Measurements from ENCODE around the gene KLHL34.

KLHL34 gene

DNA sequence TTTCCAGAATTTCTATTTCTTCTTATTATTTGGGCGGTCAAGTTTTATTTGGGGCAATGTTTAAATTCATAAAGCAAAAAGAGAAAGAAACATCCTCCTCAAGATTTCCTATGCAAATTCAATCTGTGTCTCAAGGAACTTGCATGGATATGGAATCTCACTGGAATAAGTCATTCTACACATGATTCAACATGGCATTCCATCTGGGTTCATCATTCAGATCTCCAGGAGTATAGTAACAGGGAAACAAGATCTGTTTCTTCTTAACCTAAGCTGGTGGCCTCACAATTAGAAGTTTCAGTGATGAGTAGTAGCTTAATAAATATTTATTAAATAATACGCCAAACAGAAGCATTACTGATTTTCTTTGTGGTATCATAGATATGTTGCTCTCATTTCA lies 19.8 kb downstream of the KLHL34 start:
- CTCF ChIA-PET, result no interaction called here
- TF ChIP-seq, protein P1, sequence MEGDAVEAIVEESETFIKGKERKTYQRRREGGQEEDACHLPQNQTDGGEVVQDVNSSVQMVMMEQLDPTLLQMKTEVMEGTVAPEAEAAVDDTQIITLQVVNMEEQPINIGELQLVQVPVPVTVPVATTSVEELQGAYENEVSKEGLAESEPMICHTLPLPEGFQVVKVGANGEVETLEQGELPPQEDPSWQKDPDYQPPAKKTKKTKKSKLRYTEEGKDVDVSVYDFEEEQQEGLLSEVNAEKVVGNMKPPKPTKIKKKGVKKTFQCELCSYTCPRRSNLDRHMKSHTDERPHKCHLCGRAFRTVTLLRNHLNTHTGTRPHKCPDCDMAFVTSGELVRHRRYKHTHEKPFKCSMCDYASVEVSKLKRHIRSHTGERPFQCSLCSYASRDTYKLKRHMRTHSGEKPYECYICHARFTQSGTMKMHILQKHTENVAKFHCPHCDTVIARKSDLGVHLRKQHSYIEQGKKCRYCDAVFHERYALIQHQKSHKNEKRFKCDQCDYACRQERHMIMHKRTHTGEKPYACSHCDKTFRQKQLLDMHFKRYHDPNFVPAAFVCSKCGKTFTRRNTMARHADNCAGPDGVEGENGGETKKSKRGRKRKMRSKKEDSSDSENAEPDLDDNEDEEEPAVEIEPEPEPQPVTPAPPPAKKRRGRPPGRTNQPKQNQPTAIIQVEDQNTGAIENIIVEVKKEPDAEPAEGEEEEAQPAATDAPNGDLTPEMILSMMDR (conservative IDR thresholded peaks at IDR 0.05; ENCODE audit: low read depth), result no peak
- DNase-seq (ENCODE audit: low spot score), result no peak
- POLR2A ChIA-PET (ENCODE audit: low non-redundant PET), result no interaction called here
- H3K27ac ChIP-seq, result no peak overlapping the region

DNA sequence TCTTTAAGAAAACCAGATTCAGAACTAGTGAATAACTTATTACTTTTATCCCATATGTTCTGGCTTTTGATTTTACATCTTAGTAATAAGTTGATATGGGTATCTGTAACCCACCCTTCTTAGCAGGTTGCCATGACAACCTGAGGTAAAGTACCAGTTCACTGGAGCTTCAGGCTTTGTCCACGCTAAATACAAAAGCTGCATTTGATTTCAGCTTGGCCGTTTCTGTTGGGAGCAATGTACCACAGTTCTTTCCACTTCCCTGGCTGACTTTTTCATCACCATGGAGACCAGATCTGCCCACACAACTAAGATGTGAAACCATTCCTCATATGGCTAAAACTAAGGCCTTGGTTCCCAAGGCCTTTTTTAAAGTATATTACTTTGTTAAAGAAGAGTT lies 26.1 kb downstream of the KLHL34 start:
- DNase-seq (ENCODE audit: low spot score), result no peak
- H3K27ac ChIP-seq, result no peak overlapping the region
- CTCF ChIA-PET, result no interaction called here
- POLR2A ChIA-PET (ENCODE audit: low non-redundant PET), result no interaction called here
- TF ChIP-seq, protein P1 (conservative IDR thresholded peaks at IDR 0.05; ENCODE audit: low read depth), result no peak

DNA sequence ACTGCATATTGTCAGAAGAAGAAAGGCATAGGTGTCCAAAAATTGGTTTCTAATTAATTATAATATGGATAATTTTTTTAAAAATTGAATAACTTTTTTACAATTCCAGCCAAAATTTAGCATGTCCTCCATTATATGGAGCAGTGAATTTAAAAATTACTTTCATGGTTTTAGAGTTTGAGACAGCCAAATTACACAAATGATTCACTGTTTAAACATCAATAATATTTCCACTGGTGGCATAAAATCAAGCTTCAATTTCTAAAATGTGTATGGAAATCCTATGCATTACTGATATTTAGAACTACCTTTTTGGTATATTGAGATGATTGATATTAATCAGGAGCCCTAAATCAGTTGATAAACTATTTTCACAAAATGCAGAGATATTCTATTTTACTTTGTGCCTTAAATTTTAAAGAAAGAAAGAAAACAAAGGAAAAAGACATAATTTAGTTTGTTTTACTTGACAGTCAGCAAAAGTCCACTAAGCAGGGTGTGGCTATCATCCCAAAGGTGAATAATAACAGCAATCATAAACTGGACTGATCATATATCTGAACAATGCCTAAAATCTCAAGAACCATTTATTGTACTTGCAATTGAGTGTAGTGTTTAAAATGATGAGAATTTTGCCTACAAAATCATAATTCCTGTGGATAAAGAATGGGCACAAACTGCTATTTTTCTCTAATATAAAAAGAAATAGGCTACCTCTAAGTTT lies 34.2 kb downstream of the KLHL34 start:
- no peak overlapping the region for H3K27ac ChIP-seq
- POLR2A ChIA-PET (ENCODE audit: low non-redundant PET), result no interaction called here
- TF ChIP-seq, protein P1 (conservative IDR thresholded peaks at IDR 0.05; ENCODE audit: low read depth), result no peak
- DNase-seq (ENCODE audit: low spot score), result no peak
- CTCF ChIA-PET, result no interaction called here

DNA sequence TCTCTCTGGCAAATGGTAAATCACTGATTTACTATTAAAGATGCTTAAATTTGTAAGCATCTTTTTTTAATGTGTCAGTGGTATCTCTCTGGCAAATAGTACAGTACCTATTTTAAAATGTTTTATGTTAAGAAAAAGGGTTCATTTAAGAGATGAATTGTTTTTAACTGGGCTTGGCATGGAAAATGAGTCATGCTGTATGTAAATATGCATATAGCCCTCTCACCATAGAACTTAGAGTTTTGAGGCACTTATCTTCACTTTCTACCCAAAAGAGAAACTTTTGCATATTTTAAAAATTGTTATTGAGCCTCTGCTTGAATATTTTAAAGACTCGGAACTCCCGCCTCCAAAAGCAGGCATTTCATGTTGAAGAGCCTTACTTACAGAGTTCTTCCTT lies 37.9 kb downstream of the KLHL34 start:
- no peak for DNase-seq (ENCODE audit: low spot score)
- H3K27ac ChIP-seq, result no peak overlapping the region
- TF ChIP-seq, protein P1 (conservative IDR thresholded peaks at IDR 0.05; ENCODE audit: low read depth), result no peak
- ChIA-PET CTCF (no interaction called here), POLR2A (ENCODE audit: low non-redundant PET) (no interaction called here)

DNA sequence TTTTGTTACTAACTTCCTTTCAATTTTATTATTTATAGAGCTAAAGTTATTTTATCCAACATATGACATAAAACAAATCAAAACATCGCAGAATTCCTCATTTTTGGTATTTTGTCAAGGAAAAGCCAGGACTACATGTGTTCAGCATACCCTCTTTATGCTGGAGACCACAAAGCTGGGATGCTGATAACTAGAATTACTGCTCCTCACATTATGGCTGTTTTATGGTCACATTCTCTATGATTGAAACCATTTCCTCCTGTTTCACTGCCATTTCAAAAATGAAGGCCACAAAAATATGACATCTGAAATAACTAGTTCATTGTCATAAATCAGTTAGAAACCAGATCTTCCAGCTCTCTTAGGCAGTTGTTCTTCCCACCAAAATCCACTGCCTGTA lies 41.7 kb downstream of the KLHL34 start:
- H3K27ac ChIP-seq, result no peak overlapping the region
- TF ChIP-seq, protein P1 (conservative IDR thresholded peaks at IDR 0.05; ENCODE audit: low read depth), result no peak
- POLR2A ChIA-PET (ENCODE audit: low non-redundant PET), result no interaction called here
- DNase-seq (ENCODE audit: low spot score), result no peak
- CTCF ChIA-PET, result interaction anchor here (0.5 kb wide), 1 partner anchor 1376 kb away, joined by 3 read pairs; no protein-coding TSS in a partner anchor

DNA sequence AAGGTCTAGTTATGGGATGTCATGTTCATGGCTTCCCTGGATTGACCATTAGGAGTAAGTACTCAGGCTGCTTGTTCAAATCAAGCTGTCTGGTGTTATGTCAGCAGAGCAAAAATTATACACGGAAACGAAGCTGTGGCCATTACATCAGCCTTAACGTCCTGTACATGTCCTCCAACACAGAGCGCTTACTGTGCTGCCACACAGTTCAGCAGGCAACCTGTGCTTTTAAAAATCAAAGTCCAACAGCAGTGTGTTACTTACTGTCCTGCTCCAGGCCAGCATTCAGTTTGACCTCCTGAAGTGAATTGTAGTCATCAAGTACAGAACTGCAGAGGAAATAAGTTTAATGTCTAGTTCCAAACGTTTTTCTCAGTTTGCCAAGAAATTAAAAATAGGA lies 46.0 kb downstream of the KLHL34 start:
- no peak for DNase-seq (ENCODE audit: low spot score)
- CTCF ChIA-PET, result no interaction called here
- H3K27ac ChIP-seq, result no peak overlapping the region
- POLR2A ChIA-PET (ENCODE audit: low non-redundant PET), result no interaction called here
- TF ChIP-seq, protein P1 (conservative IDR thresholded peaks at IDR 0.05; ENCODE audit: low read depth), result no peak
